ENCODE data around the gene CPO.

The CPO gene

GRCh38 chr2:206962966-206963365 is 23.6 kb downstream of the CPO start:
- H3K36me3 Mint-ChIP-seq = no peaks in the 10 kb centered on the region
- no peaks in the 10 kb centered on the region for H3K4me1 Mint-ChIP-seq
- no peak overlapping the region for H3K27ac Mint-ChIP-seq
- no peaks in the 10 kb centered on the region for H3K9me3 Mint-ChIP-seq
- no peaks in the 10 kb centered on the region for H3K27me3 Mint-ChIP-seq
- H3K4me3 Mint-ChIP-seq = no peak overlapping the region

- Mint-ChIP-seq H3K36me3 (no peaks in the 10 kb centered on the region), H3K4me3 (no peak overlapping the region), H3K27ac (no peak overlapping the region), H3K4me1 (no peaks in the 10 kb centered on the region), H3K27me3 (no peaks in the 10 kb centered on the region), H3K9me3 (no peaks in the 10 kb centered on the region)
Observed at GRCh38 chr2:206968134-206969086, 29.1 kb downstream of the CPO start.

GRCh38 chr2:206969192-206969591 is 29.9 kb downstream of the CPO start:
- no peaks in the 10 kb centered on the region for H3K36me3 Mint-ChIP-seq
- no peak overlapping the region for H3K27ac Mint-ChIP-seq
- peaks cover 3% of the 10 kb centered on the region for H3K27me3 Mint-ChIP-seq
- H3K9me3 Mint-ChIP-seq = no peaks in the 10 kb centered on the region
- H3K4me1 Mint-ChIP-seq = no peaks in the 10 kb centered on the region
- H3K4me3 Mint-ChIP-seq = no peak overlapping the region

- Mint-ChIP-seq H3K4me1 (no peaks in the 10 kb centered on the region), H3K36me3 (no peaks in the 10 kb centered on the region), H3K9me3 (no peaks in the 10 kb centered on the region), H3K27me3 (peaks cover 3% of the 10 kb centered on the region), H3K27ac (no peak overlapping the region), H3K4me3 (no peak overlapping the region)
Observed at GRCh38 chr2:206970589-206971360, 31.5 kb downstream of the CPO start.

- Mint-ChIP-seq H3K9me3 (no peaks in the 10 kb centered on the region), H3K4me3 (no peak overlapping the region), H3K27ac (no peak overlapping the region), H3K36me3 (no peaks in the 10 kb centered on the region), H3K27me3 (peaks cover 3% of the 10 kb centered on the region), H3K4me1 (no peaks in the 10 kb centered on the region)
Observed at GRCh38 chr2:206971805-206972204, 32.5 kb downstream of the CPO start.

- Mint-ChIP-seq H3K36me3 (no peaks in the 10 kb centered on the region), H3K9me3 (no peaks in the 10 kb centered on the region), H3K27me3 (peaks cover 3% of the 10 kb centered on the region), H3K27ac (no peak overlapping the region), H3K4me3 (no peak overlapping the region), H3K4me1 (no peaks in the 10 kb centered on the region)
Observed at GRCh38 chr2:206974551-206974950, 35.2 kb downstream of the CPO start.

- Mint-ChIP-seq H3K4me1 (peaks cover 11% of the 10 kb centered on the region), H3K36me3 (no peaks in the 10 kb centered on the region), H3K27ac (no peak overlapping the region), H3K4me3 (no peak overlapping the region), H3K27me3 (peaks cover 3% of the 10 kb centered on the region), H3K9me3 (no peaks in the 10 kb centered on the region)
Observed at GRCh38 chr2:206978746-206979145, 39.4 kb downstream of the CPO start.

GRCh38 chr2:206979365-206979764 is 40.0 kb downstream of the CPO start:
- no peak overlapping the region for H3K27ac Mint-ChIP-seq
- H3K9me3 Mint-ChIP-seq = no peaks in the 10 kb centered on the region
- peaks cover 12% of the 10 kb centered on the region for H3K4me1 Mint-ChIP-seq
- H3K36me3 Mint-ChIP-seq = no peaks in the 10 kb centered on the region
- H3K27me3 Mint-ChIP-seq = no peaks in the 10 kb centered on the region
- H3K4me3 Mint-ChIP-seq = no peak overlapping the region

GRCh38 chr2:206979922-206980321 is 40.6 kb downstream of the CPO start:
- no peak overlapping the region for H3K4me3 Mint-ChIP-seq
- H3K4me1 Mint-ChIP-seq = peaks cover 14% of the 10 kb centered on the region
- no peaks in the 10 kb centered on the region for H3K36me3 Mint-ChIP-seq
- no peaks in the 10 kb centered on the region for H3K27me3 Mint-ChIP-seq
- no peaks in the 10 kb centered on the region for H3K9me3 Mint-ChIP-seq
- H3K27ac Mint-ChIP-seq = no peak overlapping the region

- H3K9me3 Mint-ChIP-seq = no peaks in the 10 kb centered on the region
- H3K4me3 Mint-ChIP-seq = no peak overlapping the region
- H3K4me1 Mint-ChIP-seq = peaks cover 14% of the 10 kb centered on the region
- no peak overlapping the region for H3K27ac Mint-ChIP-seq
- no peaks in the 10 kb centered on the region for H3K27me3 Mint-ChIP-seq
- H3K36me3 Mint-ChIP-seq = no peaks in the 10 kb centered on the region
Observed at GRCh38 chr2:206980413-206980812, 41.1 kb downstream of the CPO start.

GRCh38 chr2:206981086-206981674 is 41.9 kb downstream of the CPO start:
- Mint-ChIP-seq H3K27me3 (no peaks in the 10 kb centered on the region), H3K36me3 (no peaks in the 10 kb centered on the region)

GRCh38 chr2:206981739-206982340 is 42.5 kb downstream of the CPO start:
- H3K9me3 Mint-ChIP-seq = no peaks in the 10 kb centered on the region
- H3K36me3 Mint-ChIP-seq = no peaks in the 10 kb centered on the region
- no peak overlapping the region for H3K4me3 Mint-ChIP-seq
- H3K27ac Mint-ChIP-seq = no peak overlapping the region
- H3K27me3 Mint-ChIP-seq = no peaks in the 10 kb centered on the region
- peaks cover 16% of the 10 kb centered on the region for H3K4me1 Mint-ChIP-seq

More at GRCh38 chr2:206981086-206981674, 41.9 kb downstream of the CPO start:
- Mint-ChIP-seq H3K9me3 (no peaks in the 10 kb centered on the region), H3K4me3 (no peak overlapping the region), H3K27ac (no peak overlapping the region), H3K4me1 (peaks cover 14% of the 10 kb centered on the region)

- no peak overlapping the region for H3K4me3 Mint-ChIP-seq
- no peaks in the 10 kb centered on the region for H3K27me3 Mint-ChIP-seq
- peaks cover 21% of the 10 kb centered on the region for H3K4me1 Mint-ChIP-seq
- no peak overlapping the region for H3K27ac Mint-ChIP-seq
- no peaks in the 10 kb centered on the region for H3K9me3 Mint-ChIP-seq
- no peaks in the 10 kb centered on the region for H3K36me3 Mint-ChIP-seq
Observed at GRCh38 chr2:206982360-206982955, 43.1 kb downstream of the CPO start.

GRCh38 chr2:206983161-206983859 is 44.0 kb downstream of the CPO start:
- H3K4me1 Mint-ChIP-seq = peaks cover 21% of the 10 kb centered on the region
- H3K4me3 Mint-ChIP-seq = no peak overlapping the region
- no peaks in the 10 kb centered on the region for H3K27me3 Mint-ChIP-seq
- no peaks in the 10 kb centered on the region for H3K36me3 Mint-ChIP-seq
- H3K9me3 Mint-ChIP-seq = no peaks in the 10 kb centered on the region
- no peak overlapping the region for H3K27ac Mint-ChIP-seq

GRCh38 chr2:206984206-206984605 is 44.9 kb downstream of the CPO start:
- H3K27ac Mint-ChIP-seq = no peak overlapping the region
- no peak overlapping the region for H3K4me3 Mint-ChIP-seq
- H3K27me3 Mint-ChIP-seq = no peaks in the 10 kb centered on the region
- no peaks in the 10 kb centered on the region for H3K36me3 Mint-ChIP-seq
- peaks cover 26% of the 10 kb centered on the region for H3K4me1 Mint-ChIP-seq
- no peaks in the 10 kb centered on the region for H3K9me3 Mint-ChIP-seq

Data from activated naive CD4-positive, alpha-beta T cell treated with anti-CD3 and anti-CD28 coated beads, Interleukin-2, amount 50 U/mL, for 24 hours (primary cell).